SU-DHL-6 (cell line): Measurements from ENCODE around the gene SLC25A23.

ENCODE experiments used
- EZH2phosphoT487 ChIP-seq: fragments of 200-600 bp; sonication (generic), shearing (Covaris generic); conservative IDR thresholded peaks from 2 replicates; pipeline ENCODE4 v1.6.1; 2018; ENCODE audit warnings: mild to moderate bottlenecking, antibody characterized with exemption, low read length, moderate library complexity, mixed read lengths
- TF ChIP-seq, protein P1 (sequence below): fragments of 200-600 bp; sonication (generic); IDR thresholded peaks from one replicate; pipeline ENCODE4 v1.5.1; 2017; ENCODE audit warnings: antibody characterized with exemption, mild to moderate bottlenecking, low read length, moderate library complexity; ENCODE audit not compliant: insufficient read depth, poor library complexity, severe bottlenecking

DNA sequence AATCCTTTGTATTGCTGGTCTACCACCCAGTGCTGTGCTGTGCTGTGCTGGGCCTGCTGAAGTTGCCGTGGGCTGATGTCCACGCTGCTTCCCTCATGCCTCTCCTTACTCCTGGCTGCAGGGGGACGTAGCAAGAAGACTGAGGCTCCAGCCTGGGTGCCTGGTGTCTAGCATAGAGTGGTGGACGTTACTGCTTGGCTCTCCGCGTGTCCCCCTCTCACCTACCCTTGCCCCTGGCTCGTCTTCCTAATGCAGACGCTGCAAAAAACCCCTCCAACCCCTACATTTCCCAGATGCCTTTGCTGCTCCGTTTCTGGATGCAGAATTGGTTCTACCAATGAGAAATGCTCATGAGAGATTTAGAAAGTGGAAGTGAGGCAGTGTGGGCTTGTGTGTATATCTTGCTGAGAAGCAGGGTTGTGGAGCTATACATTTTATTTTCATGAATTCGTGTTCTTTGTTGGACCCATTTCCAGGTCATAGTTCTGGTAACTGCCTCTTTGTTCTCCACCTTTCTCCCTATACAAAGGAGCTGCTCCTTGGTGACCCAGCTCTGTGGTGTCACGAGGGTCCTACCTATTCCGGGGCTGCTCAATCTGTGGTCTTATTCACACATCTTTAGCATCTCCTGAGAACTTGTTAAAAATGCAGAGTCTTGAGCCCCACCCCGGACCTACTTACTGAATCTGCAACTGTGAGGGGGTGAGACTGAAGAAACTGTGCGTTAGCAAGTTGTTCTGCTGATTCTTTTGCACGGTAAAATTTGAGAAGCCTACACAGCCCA is 29.9 kb upstream of the SLC25A23 start:
- TF ChIP-seq, protein P1, sequence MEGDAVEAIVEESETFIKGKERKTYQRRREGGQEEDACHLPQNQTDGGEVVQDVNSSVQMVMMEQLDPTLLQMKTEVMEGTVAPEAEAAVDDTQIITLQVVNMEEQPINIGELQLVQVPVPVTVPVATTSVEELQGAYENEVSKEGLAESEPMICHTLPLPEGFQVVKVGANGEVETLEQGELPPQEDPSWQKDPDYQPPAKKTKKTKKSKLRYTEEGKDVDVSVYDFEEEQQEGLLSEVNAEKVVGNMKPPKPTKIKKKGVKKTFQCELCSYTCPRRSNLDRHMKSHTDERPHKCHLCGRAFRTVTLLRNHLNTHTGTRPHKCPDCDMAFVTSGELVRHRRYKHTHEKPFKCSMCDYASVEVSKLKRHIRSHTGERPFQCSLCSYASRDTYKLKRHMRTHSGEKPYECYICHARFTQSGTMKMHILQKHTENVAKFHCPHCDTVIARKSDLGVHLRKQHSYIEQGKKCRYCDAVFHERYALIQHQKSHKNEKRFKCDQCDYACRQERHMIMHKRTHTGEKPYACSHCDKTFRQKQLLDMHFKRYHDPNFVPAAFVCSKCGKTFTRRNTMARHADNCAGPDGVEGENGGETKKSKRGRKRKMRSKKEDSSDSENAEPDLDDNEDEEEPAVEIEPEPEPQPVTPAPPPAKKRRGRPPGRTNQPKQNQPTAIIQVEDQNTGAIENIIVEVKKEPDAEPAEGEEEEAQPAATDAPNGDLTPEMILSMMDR = no peak
- TF ChIP-seq EZH2phosphoT487 = no peak
